WTC11 (cell line): ENCODE measurements around the gene COL19A1. TPM values are rescaled to one million over a fixed set of nuclear protein-coding genes. Genes with fewer than 3 reads are reported as not detected.
"Not testable (repeated sequence)": the region's sequence is repeated elsewhere in the genome, so short reads cannot be mapped to it uniquely, and the experiment has no call there.

Source experiments
- ATAC-seq: fragments of 200-7000 bp; cut with Tn5 transposase; 2 replicates; pipeline ENCODE4 v1.10.0; 2021; ENCODE audit warnings: mild to moderate bottlenecking, moderate library complexity
- CTCF ChIA-PET: fragments of 300-600 bp; sonication (Branson Sonifier 250); formaldehyde crosslinking; loops from one replicate; lab custom pipeline; 2021; ENCODE audit warnings: antibody characterized with exemption; lab: Charles Lee
- POLR2A ChIA-PET: fragments of 350-600 bp; sonication (Branson Sonifier 250); formaldehyde crosslinking; loops from one replicate; lab custom pipeline; 2021; ENCODE audit warnings: antibody characterized with exemption; lab: Charles Lee
- DNase-seq: peaks from one replicate; pipeline ENCODE4 v3.0.0; 2021; ENCODE audit warnings: low spot score
- H3K27ac Mint-ChIP-seq: 2 replicates; pipeline ENCODE4 v1.8.0; 2021; ENCODE audit warnings: mixed read lengths
- H3K27me3 Mint-ChIP-seq: 2 replicates; pipeline ENCODE4 v1.8.0; 2021; ENCODE audit warnings: low read depth, mild to moderate bottlenecking, moderate library complexity, mixed read lengths
- H3K36me3 Mint-ChIP-seq: 2 replicates; pipeline ENCODE4 v1.8.0; 2021; ENCODE audit warnings: mixed read lengths
- H3K4me1 Mint-ChIP-seq: 2 replicates; pipeline ENCODE4 v1.8.0; 2022; ENCODE audit warnings: mixed read lengths
- H3K4me3 Mint-ChIP-seq: 2 replicates; pipeline ENCODE4 v1.8.0; 2021; ENCODE audit warnings: mild to moderate bottlenecking, moderate library complexity, mixed read lengths
- H3K9me3 Mint-ChIP-seq: 2 replicates; pipeline ENCODE4 v1.8.0; 2021; ENCODE audit warnings: mixed read lengths
- JUN ChIP-seq: sonication (generic); formaldehyde crosslinking; IDR thresholded peaks from 2 replicates; pipeline ENCODE4 v1.8.0; 2023; ENCODE audit warnings: mild to moderate bottlenecking, missing genetic modification reagents
- RORB ChIP-seq: fragments of 250-450 bp; sonication (Bioruptor Pico); IDR thresholded peaks from 2 replicates; pipeline ENCODE4 v1.9.0; 2021; ENCODE audit warnings: mild to moderate bottlenecking
- ZBTB21 ChIP-seq: sonication (generic); formaldehyde crosslinking; IDR thresholded peaks from 2 replicates; pipeline ENCODE4 v1.8.1; 2023; ENCODE audit warnings: mild to moderate bottlenecking, missing genetic modification reagents, borderline replicate concordance
- ZNF121 ChIP-seq: sonication (generic); formaldehyde crosslinking; IDR thresholded peaks from 2 replicates; pipeline ENCODE4 v1.8.0; 2023; ENCODE audit warnings: missing genetic modification reagents
- ZNF396 ChIP-seq: fragments of 250-450 bp; sonication (Bioruptor Pico); IDR thresholded peaks from 2 replicates; pipeline ENCODE4 v1.8.0; 2021; ENCODE audit warnings: mild to moderate bottlenecking, moderate library complexity, borderline replicate concordance
- ZSCAN18 ChIP-seq: fragments of 250-450 bp; sonication (Bioruptor Pico); IDR thresholded peaks from 2 replicates; pipeline ENCODE4 v2.1.2; 2022; ENCODE audit warnings: mild to moderate bottlenecking, moderate library complexity
- total RNA-seq: library from RNA; stranded (reverse); gene quantifications from 3 replicates; pipeline ENCODE4 v1.2.3, GENCODE V29; 2021
- TF ChIP-seq, protein P1 (sequence below): fragments of 250-450 bp; sonication (Bioruptor Pico); IDR thresholded peaks from 2 replicates; pipeline ENCODE4 v1.9.0; 2021; ENCODE audit warnings: moderate library complexity, mild to moderate bottlenecking, inconsistent platforms, borderline replicate concordance
- TF ChIP-seq, protein P2 (sequence below): sonication (generic); formaldehyde crosslinking; IDR thresholded peaks from 2 replicates; pipeline ENCODE4 v1.8.1; 2022; ENCODE audit warnings: low read depth, mild to moderate bottlenecking, moderate library complexity, missing genetic modification reagents, borderline replicate concordance
- TF ChIP-seq, protein P3 (sequence below): sonication (generic); formaldehyde crosslinking; IDR thresholded peaks from 2 replicates; pipeline ENCODE4 v1.8.1; 2023; ENCODE audit warnings: mild to moderate bottlenecking, moderate library complexity, missing genetic modification reagents

COL19A1 gene
- total RNA-seq, 1 experiment from 2014 or later: not detected

DNA sequence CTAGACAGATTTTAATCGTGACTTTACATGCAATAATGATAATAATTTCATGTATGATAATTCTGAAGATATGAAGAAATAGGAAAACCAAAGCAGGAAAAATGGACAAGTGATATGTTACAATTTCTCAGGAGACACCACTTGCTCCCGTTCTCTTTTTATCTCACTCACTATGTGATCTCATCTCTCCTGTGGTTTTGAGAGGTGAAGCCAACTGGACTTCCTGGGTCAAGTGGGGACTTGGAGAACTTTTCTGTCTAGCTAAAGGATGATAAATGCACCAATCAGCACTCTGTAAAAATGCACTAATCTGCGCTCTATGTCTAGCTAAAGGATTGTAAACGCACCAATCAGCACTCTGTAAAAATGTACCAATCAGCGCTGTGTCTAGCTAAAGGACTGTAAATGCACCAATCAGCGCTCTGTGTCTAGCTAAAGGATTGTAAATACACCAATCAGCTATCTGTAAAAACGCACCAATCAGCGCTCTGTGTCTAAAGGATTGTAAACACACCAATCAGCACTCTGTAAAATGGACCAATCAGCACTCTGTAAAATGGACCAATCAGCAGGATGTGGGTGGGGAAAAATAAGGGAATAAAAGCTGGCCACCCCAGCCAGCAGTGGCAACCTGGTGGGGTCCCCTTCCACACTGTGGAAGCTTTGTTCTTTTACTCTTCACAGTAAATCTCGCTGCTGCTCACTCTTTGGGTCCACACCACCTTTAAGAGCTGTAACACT, 23.0 kb downstream of the COL19A1 start:
- POLR2A ChIA-PET, H3K4me3 Mint-ChIP-seq, DNase-seq, ATAC-seq, H3K4me1 Mint-ChIP-seq, H3K27ac Mint-ChIP-seq, H3K27me3 Mint-ChIP-seq: not testable (repeated sequence)
- H3K36me3 Mint-ChIP-seq: peaks cover 12% of the 10 kb centered on the region
- H3K9me3 Mint-ChIP-seq: peaks cover 32% of the 10 kb centered on the region
- CTCF ChIA-PET: interaction anchor here (1.5 kb wide), 1 partner anchor 22 kb away, joined by 4 read pairs; no protein-coding TSS in a partner anchor

DNA sequence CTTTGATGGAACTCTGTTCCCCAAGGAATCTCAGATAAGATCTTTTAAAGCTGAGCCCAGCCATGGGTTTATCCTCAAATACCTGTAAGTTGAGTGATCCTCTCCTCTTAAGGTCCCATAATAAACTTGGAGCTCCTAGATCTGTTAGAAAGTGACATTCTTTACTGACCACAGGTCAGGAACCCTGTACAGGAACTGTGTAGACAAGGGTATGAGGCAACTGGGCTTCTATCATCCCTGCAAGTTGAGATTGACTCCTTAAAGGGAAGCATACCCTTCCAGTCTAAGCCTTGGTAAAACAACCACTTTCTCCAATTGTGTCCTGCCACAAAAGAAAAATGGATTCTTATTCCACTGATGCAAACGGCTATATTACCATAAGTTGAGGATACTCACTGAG, 26.2 kb downstream of the COL19A1 start:
- ATAC-seq, POLR2A ChIA-PET, H3K27me3 Mint-ChIP-seq, DNase-seq, CTCF ChIA-PET, H3K27ac Mint-ChIP-seq, H3K4me3 Mint-ChIP-seq: not testable (repeated sequence)
- Mint-ChIP-seq H3K36me3 (peaks cover 12% of the 10 kb centered on the region), H3K4me1 (peaks cover 12% of the 10 kb centered on the region), H3K9me3 (peaks cover 30% of the 10 kb centered on the region)

- H3K4me3 Mint-ChIP-seq, CTCF ChIA-PET, H3K27me3 Mint-ChIP-seq, POLR2A ChIA-PET, H3K27ac Mint-ChIP-seq, ATAC-seq, DNase-seq: not testable (repeated sequence)
- Mint-ChIP-seq H3K9me3 (peaks cover 30% of the 10 kb centered on the region), H3K36me3 (peaks cover 12% of the 10 kb centered on the region), H3K4me1 (peaks cover 12% of the 10 kb centered on the region)
Measured at GRCh38 chr6:69893266-69893665, 26.9 kb downstream of the COL19A1 start.

DNA sequence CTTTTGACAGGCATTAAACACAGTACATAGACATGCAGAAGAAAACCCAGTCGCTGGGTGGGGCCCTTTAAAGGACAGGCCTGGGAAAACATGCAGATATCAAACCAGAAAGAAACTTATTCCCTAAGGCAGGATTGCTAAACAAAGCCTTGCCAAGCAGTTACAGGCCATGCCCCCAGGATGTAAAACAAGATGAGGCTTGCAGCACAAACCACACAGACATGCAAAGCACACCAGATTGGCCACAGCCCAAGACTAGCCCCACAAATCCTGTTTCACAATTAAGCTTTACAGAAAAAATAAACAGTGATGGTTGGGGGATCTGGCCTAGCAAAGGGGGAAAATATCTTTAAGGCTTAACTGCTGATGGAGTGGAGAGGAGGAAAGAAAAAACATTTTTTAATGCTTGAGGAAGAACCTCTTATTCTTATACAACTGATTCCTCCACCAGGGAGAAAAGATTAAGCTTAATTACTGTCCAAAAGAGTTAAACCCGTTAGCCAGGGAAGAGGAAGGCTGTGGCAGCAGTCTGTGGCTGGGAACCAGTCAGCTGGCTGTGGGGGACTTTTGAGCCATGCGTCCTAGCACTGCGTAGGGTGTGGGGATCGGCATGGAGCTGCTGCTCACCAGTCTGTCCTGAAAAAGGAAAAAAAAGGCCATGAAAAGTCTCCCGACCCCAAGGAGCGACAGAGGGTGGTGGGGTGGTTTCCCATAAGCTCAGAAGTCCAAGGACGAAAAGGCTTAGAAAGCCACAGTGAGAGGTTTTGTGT, 28.4 kb downstream of the COL19A1 start:
- peaks cover 6% of the 10 kb centered on the region for H3K36me3 Mint-ChIP-seq
- no peaks in the 10 kb centered on the region for H3K27me3 Mint-ChIP-seq
- POLR2A ChIA-PET: no interaction called here
- peaks cover 20% of the 10 kb centered on the region for H3K9me3 Mint-ChIP-seq
- DNase-seq (no peak), ATAC-seq (peak; percentile 30)
- TF ChIP-seq ZBTB21 (CRISPR knock-in tag) (no peak), ZSCAN18 (CRISPR knock-in tag) (no peak), ZNF396 (CRISPR knock-in tag) (no peak), JUN (CRISPR knock-in tag) (no peak), ZNF121 (CRISPR knock-in tag) (no peak), RORB (CRISPR knock-in tag) (no peak)
- TF ChIP-seq, protein P1, sequence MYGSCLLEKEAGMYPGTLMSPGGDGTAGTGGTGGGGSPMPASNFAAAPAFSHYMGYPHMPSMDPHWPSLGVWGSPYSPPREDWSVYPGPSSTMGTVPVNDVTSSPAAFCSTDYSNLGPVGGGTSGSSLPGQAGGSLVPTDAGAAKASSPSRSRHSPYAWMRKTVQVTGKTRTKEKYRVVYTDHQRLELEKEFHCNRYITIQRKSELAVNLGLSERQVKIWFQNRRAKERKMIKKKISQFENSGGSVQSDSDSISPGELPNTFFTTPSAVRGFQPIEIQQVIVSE (CRISPR knock-in tag): no peak
- TF ChIP-seq, protein P2, sequence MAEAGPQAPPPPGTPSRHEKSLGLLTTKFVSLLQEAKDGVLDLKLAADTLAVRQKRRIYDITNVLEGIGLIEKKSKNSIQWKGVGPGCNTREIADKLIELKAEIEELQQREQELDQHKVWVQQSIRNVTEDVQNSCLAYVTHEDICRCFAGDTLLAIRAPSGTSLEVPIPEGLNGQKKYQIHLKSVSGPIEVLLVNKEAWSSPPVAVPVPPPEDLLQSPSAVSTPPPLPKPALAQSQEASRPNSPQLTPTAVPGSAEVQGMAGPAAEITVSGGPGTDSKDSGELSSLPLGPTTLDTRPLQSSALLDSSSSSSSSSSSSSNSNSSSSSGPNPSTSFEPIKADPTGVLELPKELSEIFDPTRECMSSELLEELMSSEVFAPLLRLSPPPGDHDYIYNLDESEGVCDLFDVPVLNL (CRISPR knock-in tag): no peak
- TF ChIP-seq, protein P3, sequence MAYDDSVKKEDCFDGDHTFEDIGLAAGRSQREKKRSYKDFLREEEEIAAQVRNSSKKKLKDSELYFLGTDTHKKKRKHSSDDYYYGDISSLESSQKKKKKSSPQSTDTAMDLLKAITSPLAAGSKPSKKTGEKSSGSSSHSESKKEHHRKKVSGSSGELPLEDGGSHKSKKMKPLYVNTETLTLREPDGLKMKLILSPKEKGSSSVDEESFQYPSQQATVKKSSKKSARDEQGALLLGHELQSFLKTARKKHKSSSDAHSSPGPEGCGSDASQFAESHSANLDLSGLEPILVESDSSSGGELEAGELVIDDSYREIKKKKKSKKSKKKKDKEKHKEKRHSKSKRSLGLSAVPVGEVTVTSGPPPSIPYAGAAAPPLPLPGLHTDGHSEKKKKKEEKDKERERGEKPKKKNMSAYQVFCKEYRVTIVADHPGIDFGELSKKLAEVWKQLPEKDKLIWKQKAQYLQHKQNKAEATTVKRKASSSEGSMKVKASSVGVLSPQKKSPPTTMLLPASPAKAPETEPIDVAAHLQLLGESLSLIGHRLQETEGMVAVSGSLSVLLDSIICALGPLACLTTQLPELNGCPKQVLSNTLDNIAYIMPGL (CRISPR knock-in tag): no peak
- H3K4me3 Mint-ChIP-seq: no peak overlapping the region
- no peak overlapping the region for H3K27ac Mint-ChIP-seq
- peaks cover 12% of the 10 kb centered on the region for H3K4me1 Mint-ChIP-seq
- CTCF ChIA-PET: interaction anchor here (0.5 kb wide), 1 partner anchor 21 kb away, joined by 4 read pairs; no protein-coding TSS in a partner anchor
